MM.1S (cell line): ENCODE data around the gene VWA5A.

Experiments used
- CTCF ChIP-seq: fragments of 300-600 bp; sonication (generic); IDR thresholded peaks from 2 replicates; pipeline ENCODE4 v1.5.1; 2016; ENCODE audit warnings: antibody characterized with exemption, low read length, mixed read lengths
- EZH2 ChIP-seq: fragments of 300-600 bp; sonication (generic); optimal IDR thresholded peaks from 2 replicates; pipeline ENCODE3; 2017; ENCODE audit warnings: low read depth, mild to moderate bottlenecking, antibody characterized with exemption, low read length, mixed read lengths

GRCh38 chr11:124172101-124172500, 56.9 kb downstream of the VWA5A start:
- TF ChIP-seq CTCF (no peak), EZH2 (no peak)
